ENCODE data around the gene PNPLA1.

PNPLA1 gene

DNA sequence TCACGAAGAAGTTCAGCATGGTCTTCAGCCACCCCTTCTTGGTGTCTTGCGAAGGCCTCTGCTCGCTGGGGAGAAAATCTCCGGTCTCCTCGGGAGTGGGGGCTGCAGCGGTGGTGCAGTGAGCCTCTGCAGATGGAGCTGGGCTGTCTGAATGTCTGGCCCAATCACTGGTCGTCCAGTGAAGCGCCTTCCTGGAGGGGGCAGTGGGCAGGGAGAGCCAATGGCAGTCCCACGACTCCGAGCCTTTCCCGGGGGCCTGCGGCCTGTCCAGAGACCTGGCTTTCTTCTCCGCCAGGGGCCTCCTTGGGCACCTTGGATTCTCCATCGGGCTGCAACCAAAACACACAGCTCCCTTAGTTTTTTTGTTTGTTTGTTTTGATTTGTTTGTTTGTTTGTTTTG, 60.5 kb downstream of the PNPLA1 start:
- H3K27ac ChIP-seq, result no peak overlapping the region
- TF ChIP-seq, protein P1, sequence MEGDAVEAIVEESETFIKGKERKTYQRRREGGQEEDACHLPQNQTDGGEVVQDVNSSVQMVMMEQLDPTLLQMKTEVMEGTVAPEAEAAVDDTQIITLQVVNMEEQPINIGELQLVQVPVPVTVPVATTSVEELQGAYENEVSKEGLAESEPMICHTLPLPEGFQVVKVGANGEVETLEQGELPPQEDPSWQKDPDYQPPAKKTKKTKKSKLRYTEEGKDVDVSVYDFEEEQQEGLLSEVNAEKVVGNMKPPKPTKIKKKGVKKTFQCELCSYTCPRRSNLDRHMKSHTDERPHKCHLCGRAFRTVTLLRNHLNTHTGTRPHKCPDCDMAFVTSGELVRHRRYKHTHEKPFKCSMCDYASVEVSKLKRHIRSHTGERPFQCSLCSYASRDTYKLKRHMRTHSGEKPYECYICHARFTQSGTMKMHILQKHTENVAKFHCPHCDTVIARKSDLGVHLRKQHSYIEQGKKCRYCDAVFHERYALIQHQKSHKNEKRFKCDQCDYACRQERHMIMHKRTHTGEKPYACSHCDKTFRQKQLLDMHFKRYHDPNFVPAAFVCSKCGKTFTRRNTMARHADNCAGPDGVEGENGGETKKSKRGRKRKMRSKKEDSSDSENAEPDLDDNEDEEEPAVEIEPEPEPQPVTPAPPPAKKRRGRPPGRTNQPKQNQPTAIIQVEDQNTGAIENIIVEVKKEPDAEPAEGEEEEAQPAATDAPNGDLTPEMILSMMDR (conservative IDR thresholded peaks at IDR 0.05), result no peak
- no peak for TF ChIP-seq ZFX (IDR thresholded peaks at IDR 0.05)

- no peak for TF ChIP-seq ZFX (IDR thresholded peaks at IDR 0.05)
- TF ChIP-seq, protein P1 (conservative IDR thresholded peaks at IDR 0.05), result no peak
- H3K27ac ChIP-seq, result no peak overlapping the region
Measured at GRCh38 chr6:36331381-36331780, 61.5 kb downstream of the PNPLA1 start.

GRCh38 chr6:36333171-36333895, 63.5 kb downstream of the PNPLA1 start:
- H3K27ac ChIP-seq, result no peak overlapping the region

DNA sequence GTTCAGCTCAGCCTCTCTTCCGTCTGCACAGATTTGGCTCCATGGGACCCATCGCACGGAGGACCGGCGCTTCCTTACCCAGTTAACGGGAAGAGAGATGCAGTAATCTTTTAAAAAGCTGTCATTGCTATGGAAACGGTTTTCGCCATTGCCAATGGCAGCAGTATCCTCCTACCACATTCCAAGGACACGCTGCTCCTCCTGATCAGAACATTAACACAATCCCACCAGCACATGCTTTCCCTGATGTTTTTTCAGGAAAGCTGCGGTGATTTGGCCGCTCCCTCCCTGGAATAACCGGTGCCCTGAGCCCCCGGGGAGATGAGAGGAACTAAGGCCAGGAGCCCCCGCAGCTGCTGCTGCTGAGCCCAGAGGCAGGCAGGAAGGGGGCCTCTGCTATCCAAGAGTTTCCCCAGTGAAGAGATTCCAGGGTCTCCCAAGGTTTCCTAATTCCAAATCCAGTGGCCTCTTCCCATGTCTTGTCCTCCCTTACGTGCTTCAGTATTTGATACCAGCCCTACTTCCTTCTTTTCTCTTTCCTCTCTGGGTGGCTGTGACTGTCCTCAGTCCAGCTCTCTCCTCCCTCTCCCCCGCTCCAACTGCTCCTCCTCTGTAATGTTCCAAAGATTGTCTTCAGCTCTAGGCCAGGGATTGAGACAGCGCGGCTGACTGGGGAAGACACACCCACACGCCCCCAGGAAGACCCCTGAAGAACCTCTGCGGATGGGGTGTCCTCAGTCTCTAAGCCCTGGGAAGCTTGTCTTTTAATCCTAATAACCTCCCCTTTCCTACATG, 64.3 kb downstream of the PNPLA1 start:
- TF ChIP-seq ZFX (IDR thresholded peaks at IDR 0.05), result no peak
- TF ChIP-seq, protein P1 (conservative IDR thresholded peaks at IDR 0.05), result no peak

More at GRCh38 chr6:36333171-36333895, 63.5 kb downstream of the PNPLA1 start:
- TF ChIP-seq, protein P1 (conservative IDR thresholded peaks at IDR 0.05), result no peak
- TF ChIP-seq ZFX (IDR thresholded peaks at IDR 0.05), result no peak

GRCh38 chr6:36334832-36335459, 65.1 kb downstream of the PNPLA1 start:
- TF ChIP-seq, protein P1 (conservative IDR thresholded peaks at IDR 0.05), result no peak
- TF ChIP-seq ZFX (IDR thresholded peaks at IDR 0.05), result no peak

More for the DNA sequence above, 64.3 kb downstream of the PNPLA1 start:
- H3K27ac ChIP-seq, result peak overlapping the region; percentile 58

GRCh38 chr6:36335465-36336207, 65.8 kb downstream of the PNPLA1 start:
- H3K27ac ChIP-seq, result peak overlapping the region; percentile 58

More at GRCh38 chr6:36334832-36335459, 65.1 kb downstream of the PNPLA1 start:
- H3K27ac ChIP-seq, result peak overlapping the region; percentile 58

More at GRCh38 chr6:36335465-36336207, 65.8 kb downstream of the PNPLA1 start:
- no peak for TF ChIP-seq ZFX (IDR thresholded peaks at IDR 0.05)
- TF ChIP-seq, protein P1 (conservative IDR thresholded peaks at IDR 0.05), result no peak

Data from C4-2B (cell line).